Thyroid gland (tissue), 4 donors: ENCODE measurements around the gene C19orf25. TPM values are rescaled to one million over a fixed set of nuclear protein-coding genes. Genes with fewer than 3 reads are reported as not detected.
"Not testable (repeated sequence)": the region's sequence is repeated elsewhere in the genome, so short reads cannot be mapped to it uniquely, and the experiment has no call there.

Experiments used
- DNase-seq, 2 donors: peaks; one replicate each; pipeline ENCODE4 v3.0.0-alpha.2; 2019
- H3K27ac ChIP-seq, 3 donors: fragments of 200-600 bp; sonication (generic); 1 replicate in 2 of 3; 2 replicates in 1 of 3; pipeline ENCODE4 v1.5.1; 2016 to 2019; ENCODE audit warnings: mild to moderate bottlenecking in 1 of 3, moderate library complexity in 1 of 3
- H3K27me3 ChIP-seq: fragments of 200-600 bp; sonication (generic); one replicate; pipeline ENCODE4 v1.5.1; 2019
- H3K36me3 ChIP-seq, 2 donors: fragments of 200-600 bp; sonication (generic); one replicate each; pipeline ENCODE4 v1.5.1; 2016 to 2019
- H3K4me1 ChIP-seq, 2 donors: fragments of 200-600 bp; sonication (generic); one replicate each; pipeline ENCODE4 v1.5.1; 2017 to 2019
- H3K4me3 ChIP-seq, 3 donors: fragments of 200-600 bp; sonication (generic); replicated peaks in 1 of 3; 1 replicate in 2 of 3; 2 replicates in 1 of 3; pipeline ENCODE4 v1.5.1; 2016; ENCODE audit warnings: mild to moderate bottlenecking in 1 of 3
- H3K9me3 ChIP-seq: fragments of 200-600 bp; sonication (generic); one replicate; pipeline ENCODE4 v1.5.1; 2017
- CTCF ChIP-seq, 6 experiments: fragments of 200-600 bp in 3 of 6; fragments of 450-650 bp in 3 of 6; sonication (generic) in 3 of 6; IDR thresholded peaks; one replicate each; pipeline ENCODE4 v1.5.1; 2016 to 2019; ENCODE audit warnings: antibody characterized with exemption in 6 of 6, mild to moderate bottlenecking in 2 of 6, inconsistent platforms in 1 of 6, moderate library complexity in 1 of 6
- POLR2A ChIP-seq, 2 donors: fragments of 450-650 bp; IDR thresholded peaks; one replicate each; pipeline ENCODE4 v1.6.1; 2017; ENCODE audit warnings: antibody characterized with exemption in 2 of 2, mild to moderate bottlenecking in 2 of 2, moderate library complexity in 1 of 2
- WGBS, 2 donors: methylation state at CpG; one replicate each; pipeline ENCODE4 v1.1.5; 2017; 5-methylcytosine and 5-hydroxymethylcytosine counted together
- intact Hi-C: fragments of 100-400 bp; cut with DNase I; formaldehyde crosslinking; loops from one replicate; pipeline ENCODE4 v1.15.1; 2023
- total RNA-seq, 4 donors: library from RNA; depleted of rRNA; stranded (reverse); fragments of >200 nt; gene quantifications; one replicate each; pipeline ENCODE4 v1.2.3, GENCODE V29; 2016

Gene C19orf25
- total RNA-seq, 4 donors from 2014 or later: 47.0 to 64.9 (median 56.5) TPM

- Histone ChIP-seq H3K4me1 (peaks cover 16 to 39% of the 10 kb centered on the region in 2 donors), H3K9me3 (no peaks in the 10 kb centered on the region), H3K36me3 (peaks cover 26 to 28% of the 10 kb centered on the region in 2 donors), H3K4me3 (no peak overlapping the region), H3K27me3 (peaks cover 12% of the 10 kb centered on the region), H3K27ac (no peak overlapping the region)
- intact Hi-C loops: no loop called here
- TF ChIP-seq POLR2A (IDR thresholded peaks at IDR 0.05) (no peak), CTCF (IDR thresholded peaks at IDR 0.05) (no peak)
- 92 to 93% methylated on average over 23 to 25 of the region's 25 CpGs for WGBS, 2 donors
- DNase-seq: no peak
These were observed 37.2 kb downstream of the C19orf25 start for GRCh38 chr19:1441677-1442438.

- no peak for DNase-seq
- Histone ChIP-seq H3K27me3 (peaks cover 7% of the 10 kb centered on the region), H3K27ac (no peak overlapping the region), H3K9me3 (no peaks in the 10 kb centered on the region), H3K4me1 (peaks cover 16 to 31% of the 10 kb centered on the region in 2 donors), H3K36me3 (peaks cover 26 to 28% of the 10 kb centered on the region in 2 donors), H3K4me3 (no peak overlapping the region)
- intact Hi-C loops: no loop called here
- TF ChIP-seq POLR2A (IDR thresholded peaks at IDR 0.05) (no peak), CTCF (IDR thresholded peaks at IDR 0.05) (no peak)
- 91 to 92% methylated on average over 4 to 9 of the region's 9 CpGs for WGBS, 2 donors
These were observed 38.0 kb downstream of the C19orf25 start for GRCh38 chr19:1441022-1441426.

GRCh38 chr19:1440418-1440801 is 38.6 kb downstream of the C19orf25 start:
- intact Hi-C loops: no loop called here
- 92 to 93% methylated on average over 6 to 15 of the region's 15 CpGs for WGBS, 2 donors
- peaks cover under 1% of the 10 kb centered on the region for H3K27me3 ChIP-seq
- no peak overlapping the region for H3K4me3 ChIP-seq
- H3K36me3 ChIP-seq: peaks cover 26 to 28% of the 10 kb centered on the region in 2 donors
- H3K4me1 ChIP-seq: peaks cover 11 to 25% of the 10 kb centered on the region in 2 donors
- H3K9me3 ChIP-seq: no peaks in the 10 kb centered on the region
- no peak for TF ChIP-seq CTCF (IDR thresholded peaks at IDR 0.05)
- TF ChIP-seq POLR2A (IDR thresholded peaks at IDR 0.05): no peak
- no peak for DNase-seq
- H3K27ac ChIP-seq: no peak overlapping the region

GRCh38 chr19:1439525-1440417 is 39.2 kb downstream of the C19orf25 start:
- 86 to 87% methylated on average over 51 to 56 of the region's 57 CpGs for WGBS, 2 donors
- peaks cover 9 to 18% of the 10 kb centered on the region in 2 donors for H3K4me1 ChIP-seq
- intact Hi-C loops, H3K27me3 ChIP-seq, DNase-seq, H3K9me3 ChIP-seq: not testable (repeated sequence)
- H3K4me3 ChIP-seq: peak overlapping the region in 1 of 3 donors; percentile 95
- peak overlapping the region in 1 of 3 donors; percentile 93 for H3K27ac ChIP-seq
- peaks cover 27 to 30% of the 10 kb centered on the region in 2 donors for H3K36me3 ChIP-seq

GRCh38 chr19:1438933-1439354 is 40.1 kb downstream of the C19orf25 start:
- Histone ChIP-seq H3K36me3 (peaks cover 35 to 38% of the 10 kb centered on the region in 2 donors), H3K4me3 (peak overlapping the region; percentile 61 to 95 (median 63)), H3K4me1 (peaks cover 9 to 18% of the 10 kb centered on the region in 2 donors), H3K9me3 (no peaks in the 10 kb centered on the region), H3K27me3 (no peaks in the 10 kb centered on the region), H3K27ac (peak overlapping the region in 2 of 3 donors; percentile 82 to 93)
- DNase-seq: no peak
- TF ChIP-seq POLR2A (IDR thresholded peaks at IDR 0.05): no peak
- TF ChIP-seq CTCF (IDR thresholded peaks at IDR 0.05): no peak
- WGBS, 2 donors: 2 to 4% methylated on average over 19 to 21 of the region's 26 CpGs
- intact Hi-C loops: no loop called here
